K562 (cell line): ENCODE data around the gene FAM241B. TPM values are rescaled to one million over a fixed set of nuclear protein-coding genes. Genes with fewer than 3 reads are reported as not detected.

Source experiments
- ARID1B ChIP-seq: fragments of 450-650 bp; IDR thresholded peaks from 2 replicates; pipeline ENCODE4 v1.6.1; 2016; ENCODE audit warnings: antibody characterized with exemption, mild to moderate bottlenecking, inconsistent platforms
- ARID2 ChIP-seq: fragments of 450-650 bp; IDR thresholded peaks from 2 replicates; pipeline ENCODE4 v1.6.1; 2017; ENCODE audit warnings: antibody characterized with exemption, mild to moderate bottlenecking
- CBX1 ChIP-seq: sonication (generic); IDR thresholded peaks from 2 replicates; pipeline ENCODE4 v1.6.1; 2016; ENCODE audit warnings: antibody characterized with exemption, low read depth, mild to moderate bottlenecking
- CREM ChIP-seq: IDR thresholded peaks from 2 replicates; pipeline ENCODE4 v1.6.1; 2014; ENCODE audit warnings: antibody characterized with exemption, low read depth
- CTBP1 ChIP-seq: fragments of 450-650 bp; IDR thresholded peaks from 2 replicates; pipeline ENCODE4 v1.6.1; 2016; ENCODE audit warnings: borderline replicate concordance
- CXXC5 ChIP-seq: fragments of 250-450 bp; sonication (Bioruptor Pico); IDR thresholded peaks from 2 replicates; pipeline ENCODE4 v1.8.0; 2022; ENCODE audit warnings: inconsistent platforms, mild to moderate bottlenecking, moderate library complexity
- ETV1 ChIP-seq: fragments of 450-650 bp; conservative IDR thresholded peaks from 2 replicates; pipeline ENCODE4 v1.6.1; 2016; ENCODE audit warnings: missing genetic modification characterization, control low read depth, low read depth, missing compliant biosample characterization
- MECOM ChIP-seq: fragments of 250-450 bp; sonication (Bioruptor Pico); IDR thresholded peaks from 2 replicates; pipeline ENCODE4 v1.8.0; 2022; ENCODE audit warnings: inconsistent platforms
- NFE2 ChIP-seq: IDR thresholded peaks from 2 replicates; pipeline ENCODE4 v1.6.1; 2014; ENCODE audit warnings: antibody characterized with exemption, low read depth
- PHB2 ChIP-seq: fragments of 450-650 bp; IDR thresholded peaks from 2 replicates; pipeline ENCODE4 v1.6.1; 2017; ENCODE audit warnings: low read depth
- RBBP5 ChIP-seq: fragments of 200-600 bp; sonication (generic); IDR thresholded peaks from 2 replicates; pipeline ENCODE4 v1.6.1; 2012; ENCODE audit warnings: borderline replicate concordance, mild to moderate bottlenecking, low read length, control low read depth, inconsistent platforms; ENCODE audit not compliant: insufficient read depth, poor library complexity, severe bottlenecking
- SMAD1 ChIP-seq: fragments of 150-350 bp; IDR thresholded peaks from 2 replicates; pipeline ENCODE4 v1.6.1; 2014; ENCODE audit warnings: low read length, low read depth; ENCODE audit not compliant: partially characterized antibody
- ZEB2 ChIP-seq: fragments of 450-650 bp; IDR thresholded peaks from 2 replicates; pipeline ENCODE4 v1.6.1; 2016
- ZNF143 ChIP-seq: sonication (generic); formaldehyde crosslinking; IDR thresholded peaks from 2 replicates; pipeline ENCODE4 v1.9.0; 2022; ENCODE audit warnings: mild to moderate bottlenecking, missing genetic modification reagents
- polyA plus RNA-seq, 8 experiments: library from polyadenylated mRNA; depleted of rRNA in 4 of 8; stranded (reverse) in 5 of 8; unstranded in 3 of 8; fragments of >200 nt; fragmentation: Nextera tagmentation in 2 of 8; fragmentation: Illumina TruSeq in 1 of 8; extraction: Ambion mirVana in 2 of 8; extraction: Trizol in 1 of 8; gene quantifications; 2 replicates each; pipeline versions ENCODE4 v1.2.1 to v1.2.3, GENCODE V29; 2011 to 2014; ENCODE audit warnings: inconsistent platforms in 1 of 8, missing spikeins in 1 of 8
- total RNA-seq, 7 experiments: library from RNA; depleted of rRNA in 6 of 7; stranded (reverse); fragments of >200 nt in 6 of 7; fragmentation: Illumina TruSeq in 2 of 7; extraction: Trizol in 2 of 7; gene quantifications; 2 replicates each; pipeline versions ENCODE4 v1.2.1 to v1.2.3, GENCODE V29; 2011 to 2021; ENCODE audit warnings: low replicate concordance in 1 of 7
- TF ChIP-seq, protein P1 (sequence below), 2 experiments: IDR thresholded peaks; 2 replicates each; pipeline ENCODE4 v1.6.1; 2011; ENCODE audit warnings: borderline replicate concordance in 1 of 2, control low read depth in 1 of 2, low read depth in 1 of 2, low read length in 1 of 2, mild to moderate bottlenecking in 1 of 2, mixed read lengths in 1 of 2, moderate library complexity in 1 of 2; ENCODE audit not compliant: insufficient read depth in 1 of 2, insufficient read length in 1 of 2, poor library complexity in 1 of 2, severe bottlenecking in 1 of 2; ENCODE audit errors: extremely low read depth in 1 of 2
- TF ChIP-seq, protein P2 (sequence below): sonication (generic); formaldehyde crosslinking; IDR thresholded peaks from 2 replicates; pipeline ENCODE4 v1.5.0; 2020; ENCODE audit warnings: missing genetic modification reagents
- TF ChIP-seq, protein P3 (sequence below), 2 experiments: fragments of 450-650 bp; conservative IDR thresholded peaks; 2 replicates each; pipeline ENCODE4 v1.6.1; 2017; ENCODE audit warnings: mild to moderate bottlenecking in 2 of 2, moderate library complexity in 2 of 2
- TF ChIP-seq, protein P4 (sequence below): fragments of 250-450 bp; sonication (Bioruptor Pico); IDR thresholded peaks from 2 replicates; pipeline ENCODE4 v1.8.0; 2021; ENCODE audit warnings: mild to moderate bottlenecking, moderate library complexity
- TF ChIP-seq, protein P5 (sequence below): fragments of 150-350 bp; conservative IDR thresholded peaks from 2 replicates; pipeline ENCODE4 v1.6.1; 2014; ENCODE audit warnings: low read length

Gene FAM241B
- total and polyA plus RNA-seq, 9 of the 15 experiments (the other 6 are each of a cell fraction or from before 2014, with no cell fraction given) = 1.9 to 11.1 (median 3.0) TPM

DNA sequence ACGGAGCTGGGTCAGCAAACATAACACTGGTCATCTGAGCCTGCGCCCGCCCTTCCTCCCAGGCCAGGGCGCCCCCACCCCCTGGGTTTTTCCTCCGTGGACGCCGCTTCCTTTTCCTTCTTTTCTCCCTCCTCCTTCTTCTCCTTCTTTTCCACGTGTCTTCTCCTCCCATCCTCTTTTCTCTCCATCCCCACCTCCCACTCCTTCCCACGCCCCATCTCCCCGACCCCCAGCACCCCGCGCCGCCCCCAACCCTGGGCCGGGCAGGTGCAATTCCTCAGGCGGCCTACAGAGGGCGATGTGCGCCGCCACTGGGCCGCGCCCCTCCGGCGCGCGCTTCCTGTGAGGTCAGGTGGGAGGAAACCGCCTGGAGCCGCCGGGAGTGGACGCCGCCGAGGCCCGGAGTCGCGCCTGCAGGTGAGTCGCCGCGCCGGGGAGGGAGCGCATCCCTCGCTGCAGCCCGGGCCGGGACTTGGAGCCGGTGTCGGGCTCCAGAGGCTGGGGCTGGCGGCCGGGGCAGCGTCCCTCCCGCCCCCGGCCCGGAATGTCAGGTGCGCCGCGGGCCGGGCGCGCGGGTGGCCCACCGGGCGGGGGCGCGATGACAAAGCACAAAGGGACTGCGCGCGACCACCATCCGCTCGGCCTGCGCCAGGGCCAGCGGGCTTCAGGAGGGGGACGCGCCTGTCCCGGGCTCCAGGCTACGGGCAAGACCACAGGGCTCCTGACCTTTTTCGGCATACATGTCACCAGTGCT is at the start of gene FAM241B (continued):
- TF ChIP-seq, protein P1, sequence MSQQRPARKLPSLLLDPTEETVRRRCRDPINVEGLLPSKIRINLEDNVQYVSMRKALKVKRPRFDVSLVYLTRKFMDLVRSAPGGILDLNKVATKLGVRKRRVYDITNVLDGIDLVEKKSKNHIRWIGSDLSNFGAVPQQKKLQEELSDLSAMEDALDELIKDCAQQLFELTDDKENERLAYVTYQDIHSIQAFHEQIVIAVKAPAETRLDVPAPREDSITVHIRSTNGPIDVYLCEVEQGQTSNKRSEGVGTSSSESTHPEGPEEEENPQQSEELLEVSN (IDR thresholded peaks at IDR 0.05; ENCODE audit: borderline replicate concordance in 1 of 2, extremely low read depth in 1 of 2, insufficient read depth in 1 of 2, insufficient read length in 1 of 2, low read depth in 1 of 2, low read length in 1 of 2, poor library complexity in 1 of 2, severe bottlenecking in 1 of 2) = peak; percentile 64 to 94
- no peak for TF ChIP-seq MECOM (CRISPR knock-in tag)
- TF ChIP-seq PHB2 = peak; percentile 40; the same call in 1 of the 2 replicates
- TF ChIP-seq, protein P2, sequence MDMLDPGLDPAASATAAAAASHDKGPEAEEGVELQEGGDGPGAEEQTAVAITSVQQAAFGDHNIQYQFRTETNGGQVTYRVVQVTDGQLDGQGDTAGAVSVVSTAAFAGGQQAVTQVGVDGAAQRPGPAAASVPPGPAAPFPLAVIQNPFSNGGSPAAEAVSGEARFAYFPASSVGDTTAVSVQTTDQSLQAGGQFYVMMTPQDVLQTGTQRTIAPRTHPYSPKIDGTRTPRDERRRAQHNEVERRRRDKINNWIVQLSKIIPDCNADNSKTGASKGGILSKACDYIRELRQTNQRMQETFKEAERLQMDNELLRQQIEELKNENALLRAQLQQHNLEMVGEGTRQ (CRISPR knock-in tag) = peak; percentile 76
- TF ChIP-seq, protein P3, sequence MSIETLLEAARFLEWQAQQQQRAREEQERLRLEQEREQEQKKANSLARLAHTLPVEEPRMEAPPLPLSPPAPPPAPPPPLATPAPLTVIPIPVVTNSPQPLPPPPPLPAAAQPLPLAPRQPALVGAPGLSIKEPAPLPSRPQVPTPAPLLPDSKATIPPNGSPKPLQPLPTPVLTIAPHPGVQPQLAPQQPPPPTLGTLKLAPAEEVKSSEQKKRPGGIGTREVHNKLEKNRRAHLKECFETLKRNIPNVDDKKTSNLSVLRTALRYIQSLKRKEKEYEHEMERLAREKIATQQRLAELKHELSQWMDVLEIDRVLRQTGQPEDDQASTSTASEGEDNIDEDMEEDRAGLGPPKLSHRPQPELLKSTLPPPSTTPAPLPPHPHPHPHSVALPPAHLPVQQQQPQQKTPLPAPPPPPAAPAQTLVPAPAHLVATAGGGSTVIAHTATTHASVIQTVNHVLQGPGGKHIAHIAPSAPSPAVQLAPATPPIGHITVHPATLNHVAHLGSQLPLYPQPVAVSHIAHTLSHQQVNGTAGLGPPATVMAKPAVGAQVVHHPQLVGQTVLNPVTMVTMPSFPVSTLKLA (conservative IDR thresholded peaks at IDR 0.05) = no peak
- TF ChIP-seq CREM = peak; percentile 64
- peak; percentile 65 for TF ChIP-seq RBBP5
- peak; percentile 82 for TF ChIP-seq CXXC5 (CRISPR knock-in tag)
- no peak for TF ChIP-seq ZNF143 (CRISPR knock-in tag)
- TF ChIP-seq ARID2 = no peak
- TF ChIP-seq ARID1B = no peak; the same call in 1 of the 2 replicates
- TF ChIP-seq ZEB2 = peak; percentile 61
- TF ChIP-seq CTBP1 = peak; percentile 88
- TF ChIP-seq SMAD1 = no peak
- TF ChIP-seq CBX1 = 0 out of 2 replicates have a peak, but pooled peaks have one; percentile 47
- TF ChIP-seq, protein P4, sequence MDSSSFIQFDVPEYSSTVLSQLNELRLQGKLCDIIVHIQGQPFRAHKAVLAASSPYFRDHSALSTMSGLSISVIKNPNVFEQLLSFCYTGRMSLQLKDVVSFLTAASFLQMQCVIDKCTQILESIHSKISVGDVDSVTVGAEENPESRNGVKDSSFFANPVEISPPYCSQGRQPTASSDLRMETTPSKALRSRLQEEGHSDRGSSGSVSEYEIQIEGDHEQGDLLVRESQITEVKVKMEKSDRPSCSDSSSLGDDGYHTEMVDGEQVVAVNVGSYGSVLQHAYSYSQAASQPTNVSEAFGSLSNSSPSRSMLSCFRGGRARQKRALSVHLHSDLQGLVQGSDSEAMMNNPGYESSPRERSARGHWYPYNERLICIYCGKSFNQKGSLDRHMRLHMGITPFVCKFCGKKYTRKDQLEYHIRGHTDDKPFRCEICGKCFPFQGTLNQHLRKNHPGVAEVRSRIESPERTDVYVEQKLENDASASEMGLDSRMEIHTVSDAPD = no peak
- TF ChIP-seq, protein P5, sequence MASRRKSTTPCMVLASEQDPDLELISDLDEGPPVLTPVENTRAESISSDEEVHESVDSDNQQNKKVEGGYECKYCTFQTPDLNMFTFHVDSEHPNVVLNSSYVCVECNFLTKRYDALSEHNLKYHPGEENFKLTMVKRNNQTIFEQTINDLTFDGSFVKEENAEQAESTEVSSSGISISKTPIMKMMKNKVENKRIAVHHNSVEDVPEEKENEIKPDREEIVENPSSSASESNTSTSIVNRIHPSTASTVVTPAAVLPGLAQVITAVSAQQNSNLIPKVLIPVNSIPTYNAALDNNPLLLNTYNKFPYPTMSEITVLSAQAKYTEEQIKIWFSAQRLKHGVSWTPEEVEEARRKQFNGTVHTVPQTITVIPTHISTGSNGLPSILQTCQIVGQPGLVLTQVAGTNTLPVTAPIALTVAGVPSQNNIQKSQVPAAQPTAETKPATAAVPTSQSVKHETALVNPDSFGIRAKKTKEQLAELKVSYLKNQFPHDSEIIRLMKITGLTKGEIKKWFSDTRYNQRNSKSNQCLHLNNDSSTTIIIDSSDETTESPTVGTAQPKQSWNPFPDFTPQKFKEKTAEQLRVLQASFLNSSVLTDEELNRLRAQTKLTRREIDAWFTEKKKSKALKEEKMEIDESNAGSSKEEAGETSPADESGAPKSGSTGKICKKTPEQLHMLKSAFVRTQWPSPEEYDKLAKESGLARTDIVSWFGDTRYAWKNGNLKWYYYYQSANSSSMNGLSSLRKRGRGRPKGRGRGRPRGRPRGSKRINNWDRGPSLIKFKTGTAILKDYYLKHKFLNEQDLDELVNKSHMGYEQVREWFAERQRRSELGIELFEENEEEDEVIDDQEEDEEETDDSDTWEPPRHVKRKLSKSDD = no peak
- peak; percentile 58 for TF ChIP-seq NFE2
- peak; percentile 44; the same call in 1 of the 2 replicates for TF ChIP-seq ETV1
